ENCODE data around the gene TRIO. TPM values are rescaled to one million over a fixed set of nuclear protein-coding genes. Genes with fewer than 3 reads are reported as not detected.

The TRIO gene
- total and polyA plus RNA-seq, 10 of the 15 experiments (the other 5 are each of a cell fraction or from before 2014, with no cell fraction given) = 5.1 to 96.4 (median 44.6) TPM

GRCh38 chr5:14242447-14242846, 99.3 kb downstream of the TRIO start:
- Histone ChIP-seq H3K27me3 (replicated peaks in 1 of 2; ENCODE audit: control insufficient read depth in 2 of 2, insufficient read depth in 2 of 2, low read length in 1 of 2) (no peaks in the 10 kb centered on the region), H3K9me3 (replicated peaks; ENCODE audit: control insufficient read depth, insufficient read depth, low read length) (no peaks in the 10 kb centered on the region), H3K79me2 (ENCODE audit: control insufficient read depth, insufficient read depth, low read length) (peaks cover 78% of the 10 kb centered on the region), H3K4me2 (ENCODE audit: control insufficient read depth, insufficient read depth) (no peak overlapping the region), H3K27ac (ENCODE audit: control insufficient read depth, insufficient read depth) (no peak overlapping the region), H3K36me3 (ENCODE audit: control insufficient read depth in 2 of 2, insufficient read depth in 2 of 2, low read length in 1 of 2) (peaks cover 2% of the 10 kb centered on the region in 2 experiments; a peak in 3 of 4 replicates), H4K20me1 (ENCODE audit: control insufficient read depth, insufficient read depth) (no peaks in the 10 kb centered on the region), H2AFZ (ENCODE audit: control insufficient read depth, low read depth, low read length) (no peak overlapping the region), H3K9ac (ENCODE audit: control insufficient read depth, insufficient read depth, low read length) (no peak overlapping the region), H3K4me1 (ENCODE audit: control insufficient read depth, insufficient read depth, low read length) (peaks cover 5% of the 10 kb centered on the region), H3K4me3 (no peak overlapping the region)
- TF ChIP-seq BHLHE40 (IDR thresholded peaks at IDR 0.05; ENCODE audit: borderline replicate concordance in 1 of 2, low read depth in 2 of 2, low read length in 1 of 2) (no peak), JUND (IDR thresholded peaks at IDR 0.05; ENCODE audit: low read depth, low read length) (no peak), TCF3 (IDR thresholded peaks at IDR 0.05; ENCODE audit: borderline replicate concordance, insufficient read depth, low read depth, low read length) (no peak), CHD4 (IDR thresholded peaks at IDR 0.05) (no peak), SREBF2 (IDR thresholded peaks at IDR 0.05; ENCODE audit: low read length) (no peak)
- TF ChIP-seq, protein P1, sequence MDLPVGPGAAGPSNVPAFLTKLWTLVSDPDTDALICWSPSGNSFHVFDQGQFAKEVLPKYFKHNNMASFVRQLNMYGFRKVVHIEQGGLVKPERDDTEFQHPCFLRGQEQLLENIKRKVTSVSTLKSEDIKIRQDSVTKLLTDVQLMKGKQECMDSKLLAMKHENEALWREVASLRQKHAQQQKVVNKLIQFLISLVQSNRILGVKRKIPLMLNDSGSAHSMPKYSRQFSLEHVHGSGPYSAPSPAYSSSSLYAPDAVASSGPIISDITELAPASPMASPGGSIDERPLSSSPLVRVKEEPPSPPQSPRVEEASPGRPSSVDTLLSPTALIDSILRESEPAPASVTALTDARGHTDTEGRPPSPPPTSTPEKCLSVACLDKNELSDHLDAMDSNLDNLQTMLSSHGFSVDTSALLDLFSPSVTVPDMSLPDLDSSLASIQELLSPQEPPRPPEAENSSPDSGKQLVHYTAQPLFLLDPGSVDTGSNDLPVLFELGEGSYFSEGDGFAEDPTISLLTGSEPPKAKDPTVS (IDR thresholded peaks at IDR 0.05; ENCODE audit: low read depth, low read length) = no peak
- no TSS peak for BruUV-seq (replicated peaks)
- no peak for ATAC-seq
- no peak for FAIRE-seq
- WGBS (ENCODE audit: insufficient coverage, insufficient replicate concordance, low lambda C conversion rate, missing lambda C conversion rate) = 90% methylated on average over 6 of the region's 6 CpGs
- ChIA-PET RAD21 (ENCODE audit: unreplicated experiment) (no interaction called here), CTCF (interaction anchor here (1.6 to 3.8 kb wide), 3 partner anchors 9 to 28 kb away, joined by 4 to 20 read pairs (median 12); no protein-coding TSS in a partner anchor), SMC1A (ENCODE audit: uncharacterized antibody, unreplicated experiment) (interaction anchor here (0.7 kb wide), 1 partner anchor 41 kb away, joined by 3 read pairs; no protein-coding TSS in a partner anchor), POLR2A (interaction anchor here (1.0 to 1.3 kb wide), 2 partner anchors 10 to 16 kb away, joined by 3 read pairs; no protein-coding TSS in a partner anchor)
- in situ Hi-C loops (cut with MboI) (no loop called here), intact Hi-C loops (cut with micrococcal nuclease; ENCODE audit: unreplicated experiment) (no loop called here)
- DNase-seq (ENCODE audit: low read depth, low spot score) = no peak
